Keratinocyte (primary cell): ENCODE measurements around the gene SLC39A1.

Experiments used
- EZH2 ChIP-seq: IDR thresholded peaks from one replicate; pipeline ENCODE4 v1.6.1; 2012; ENCODE audit warnings: inconsistent platforms, mild to moderate bottlenecking, low read length, moderate library complexity
- TF ChIP-seq, protein P1 (sequence below), 3 experiments: IDR thresholded peaks in 1 of 3; conservative IDR thresholded peaks in 1 of 3; optimal IDR thresholded peaks in 1 of 3; 2 replicates in 2 of 3; 3 replicates in 1 of 3; pipeline versions ENCODE3 to v1.5.1; 2011; ENCODE audit warnings: low read length in 3 of 3, mild to moderate bottlenecking in 3 of 3, moderate library complexity in 2 of 3, control low read depth in 1 of 3, inconsistent platforms in 1 of 3; ENCODE audit not compliant: insufficient read depth in 2 of 3; ENCODE audit errors: extremely low read depth in 1 of 3

- TF ChIP-seq, protein P1, sequence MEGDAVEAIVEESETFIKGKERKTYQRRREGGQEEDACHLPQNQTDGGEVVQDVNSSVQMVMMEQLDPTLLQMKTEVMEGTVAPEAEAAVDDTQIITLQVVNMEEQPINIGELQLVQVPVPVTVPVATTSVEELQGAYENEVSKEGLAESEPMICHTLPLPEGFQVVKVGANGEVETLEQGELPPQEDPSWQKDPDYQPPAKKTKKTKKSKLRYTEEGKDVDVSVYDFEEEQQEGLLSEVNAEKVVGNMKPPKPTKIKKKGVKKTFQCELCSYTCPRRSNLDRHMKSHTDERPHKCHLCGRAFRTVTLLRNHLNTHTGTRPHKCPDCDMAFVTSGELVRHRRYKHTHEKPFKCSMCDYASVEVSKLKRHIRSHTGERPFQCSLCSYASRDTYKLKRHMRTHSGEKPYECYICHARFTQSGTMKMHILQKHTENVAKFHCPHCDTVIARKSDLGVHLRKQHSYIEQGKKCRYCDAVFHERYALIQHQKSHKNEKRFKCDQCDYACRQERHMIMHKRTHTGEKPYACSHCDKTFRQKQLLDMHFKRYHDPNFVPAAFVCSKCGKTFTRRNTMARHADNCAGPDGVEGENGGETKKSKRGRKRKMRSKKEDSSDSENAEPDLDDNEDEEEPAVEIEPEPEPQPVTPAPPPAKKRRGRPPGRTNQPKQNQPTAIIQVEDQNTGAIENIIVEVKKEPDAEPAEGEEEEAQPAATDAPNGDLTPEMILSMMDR (optimal IDR thresholded peaks at IDR 0.05 in 1 of 3, IDR thresholded peaks at IDR 0.05 in 1 of 3, conservative IDR thresholded peaks at IDR 0.05 in 1 of 3; ENCODE audit: extremely low read depth in 1 of 3, insufficient read depth in 2 of 3, low read length in 3 of 3), result no peak
- no peak for TF ChIP-seq EZH2
These were observed 33.9 kb downstream of the SLC39A1 start for GRCh38 chr1:153929426-153929825.
